ENCODE results near the gene IFFO2.

DNA sequence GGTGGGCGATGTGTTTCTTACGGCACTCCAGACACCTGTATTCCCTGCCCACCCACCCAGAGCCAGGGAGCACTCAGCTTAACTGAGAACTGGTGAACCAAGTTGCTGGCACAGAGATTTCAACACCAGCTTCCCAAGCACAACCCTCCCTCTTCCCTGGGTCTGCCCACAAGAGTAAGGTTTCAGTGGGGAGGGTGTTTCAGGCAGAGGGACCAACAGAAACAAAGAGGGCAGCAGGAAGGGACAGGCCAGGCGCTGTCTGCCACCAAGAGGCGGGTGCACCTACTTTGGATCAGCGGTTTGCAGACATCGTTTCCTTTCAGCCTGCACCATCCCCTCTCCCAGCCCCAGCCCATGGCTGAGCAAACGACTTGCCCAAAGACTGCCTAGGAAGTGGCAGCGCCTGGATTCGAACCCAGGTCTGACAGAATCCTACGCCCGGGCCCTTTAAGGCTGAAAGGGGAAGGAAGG, 32.2 kb downstream of the IFFO2 start:
- TF ChIP-seq, protein P1, sequence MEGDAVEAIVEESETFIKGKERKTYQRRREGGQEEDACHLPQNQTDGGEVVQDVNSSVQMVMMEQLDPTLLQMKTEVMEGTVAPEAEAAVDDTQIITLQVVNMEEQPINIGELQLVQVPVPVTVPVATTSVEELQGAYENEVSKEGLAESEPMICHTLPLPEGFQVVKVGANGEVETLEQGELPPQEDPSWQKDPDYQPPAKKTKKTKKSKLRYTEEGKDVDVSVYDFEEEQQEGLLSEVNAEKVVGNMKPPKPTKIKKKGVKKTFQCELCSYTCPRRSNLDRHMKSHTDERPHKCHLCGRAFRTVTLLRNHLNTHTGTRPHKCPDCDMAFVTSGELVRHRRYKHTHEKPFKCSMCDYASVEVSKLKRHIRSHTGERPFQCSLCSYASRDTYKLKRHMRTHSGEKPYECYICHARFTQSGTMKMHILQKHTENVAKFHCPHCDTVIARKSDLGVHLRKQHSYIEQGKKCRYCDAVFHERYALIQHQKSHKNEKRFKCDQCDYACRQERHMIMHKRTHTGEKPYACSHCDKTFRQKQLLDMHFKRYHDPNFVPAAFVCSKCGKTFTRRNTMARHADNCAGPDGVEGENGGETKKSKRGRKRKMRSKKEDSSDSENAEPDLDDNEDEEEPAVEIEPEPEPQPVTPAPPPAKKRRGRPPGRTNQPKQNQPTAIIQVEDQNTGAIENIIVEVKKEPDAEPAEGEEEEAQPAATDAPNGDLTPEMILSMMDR (IDR thresholded peaks at IDR 0.05), result no peak
- no peak for TF ChIP-seq POLR2A (IDR thresholded peaks at IDR 0.05)
